Suprapubic skin (tissue), 4 donors: ENCODE data around the gene PLAC9. TPM values are rescaled to one million over a fixed set of nuclear protein-coding genes. Genes with fewer than 3 reads are reported as not detected.
A peak's percentile ranks its signal among the peaks of the same experiment; 100 is the strongest.
"Not testable (repeated sequence)": the region's sequence is repeated elsewhere in the genome, so short reads cannot be mapped to it uniquely, and the experiment has no call there.

Experiments
- DNase-seq, 2 donors: peaks; one replicate each; pipeline ENCODE4 v3.0.0-alpha.2; 2019; ENCODE audit warnings: low spot score in 2 of 2
- H3K27ac ChIP-seq: fragments of 200-600 bp; sonication (generic); one replicate; pipeline ENCODE4 v1.5.1; 2019
- H3K27me3 ChIP-seq: fragments of 200-600 bp; sonication (generic); one replicate; pipeline ENCODE4 v1.5.1; 2019
- H3K36me3 ChIP-seq: fragments of 200-600 bp; sonication (generic); one replicate; pipeline ENCODE4 v1.5.1; 2019
- H3K4me1 ChIP-seq: fragments of 200-600 bp; sonication (generic); one replicate; pipeline ENCODE4 v1.5.1; 2019
- H3K4me3 ChIP-seq: fragments of 200-600 bp; sonication (generic); one replicate; pipeline ENCODE4 v1.5.1; 2019; ENCODE audit warnings: mild to moderate bottlenecking
- H3K9me3 ChIP-seq: fragments of 200-600 bp; sonication (generic); one replicate; pipeline ENCODE4 v1.5.1; 2019
- EP300 ChIP-seq: sonication (generic); formaldehyde crosslinking; IDR thresholded peaks from one replicate; pipeline ENCODE4 v1.6.1; 2017; ENCODE audit warnings: antibody characterized with exemption
- POLR2A ChIP-seq, 2 donors: fragments of 450-650 bp; IDR thresholded peaks; one replicate each; pipeline ENCODE4 v1.6.1; 2017; ENCODE audit warnings: antibody characterized with exemption in 2 of 2, mild to moderate bottlenecking in 2 of 2, moderate library complexity in 2 of 2
- POLR2AphosphoS5 ChIP-seq, 3 donors: sonication (generic); formaldehyde crosslinking; IDR thresholded peaks; one replicate each; pipeline ENCODE4 v1.6.1; 2017; ENCODE audit warnings: antibody characterized with exemption in 3 of 3
- WGBS: methylation state at CpG from one replicate; pipeline ENCODE4 v1.1.5; 2018; 5-methylcytosine and 5-hydroxymethylcytosine counted together
- total RNA-seq, 4 donors: library from RNA; depleted of rRNA; stranded (reverse); fragments of >200 nt; gene quantifications; one replicate each; pipeline ENCODE4 v1.1.0, GENCODE V29; 2016
- TF ChIP-seq, protein P1 (sequence below), 2 donors: fragments of 200-600 bp in 1 of 2; fragments of 450-650 bp in 1 of 2; sonication (generic) in 1 of 2; IDR thresholded peaks; one replicate each; pipeline ENCODE4 v1.5.1; 2016 to 2019; ENCODE audit warnings: antibody characterized with exemption in 2 of 2, mild to moderate bottlenecking in 1 of 2, moderate library complexity in 1 of 2

PLAC9 gene
- total RNA-seq, 4 donors from 2014 or later, result 5.6 to 18.5 (median 9.2) TPM

GRCh38 chr10:80144067-80144695 lies 11.7 kb downstream of the PLAC9 start:
- WGBS, result 48% methylated on average over 7 of the region's 28 CpGs
- Histone ChIP-seq H3K9me3 (no peaks in the 10 kb centered on the region), H3K4me3 (peak overlapping the region; percentile 29), H3K27ac (peak overlapping the region; percentile 52), H3K36me3 (peaks cover 4% of the 10 kb centered on the region), H3K27me3 (no peaks in the 10 kb centered on the region), H3K4me1 (peaks cover 26% of the 10 kb centered on the region)
- DNase-seq, result peak in 1 of 2 donors; percentile 77
- TF ChIP-seq POLR2AphosphoS5 (IDR thresholded peaks at IDR 0.05), result no peak
- no peak for TF ChIP-seq POLR2A (IDR thresholded peaks at IDR 0.05)
- TF ChIP-seq EP300, result no peak

DNA sequence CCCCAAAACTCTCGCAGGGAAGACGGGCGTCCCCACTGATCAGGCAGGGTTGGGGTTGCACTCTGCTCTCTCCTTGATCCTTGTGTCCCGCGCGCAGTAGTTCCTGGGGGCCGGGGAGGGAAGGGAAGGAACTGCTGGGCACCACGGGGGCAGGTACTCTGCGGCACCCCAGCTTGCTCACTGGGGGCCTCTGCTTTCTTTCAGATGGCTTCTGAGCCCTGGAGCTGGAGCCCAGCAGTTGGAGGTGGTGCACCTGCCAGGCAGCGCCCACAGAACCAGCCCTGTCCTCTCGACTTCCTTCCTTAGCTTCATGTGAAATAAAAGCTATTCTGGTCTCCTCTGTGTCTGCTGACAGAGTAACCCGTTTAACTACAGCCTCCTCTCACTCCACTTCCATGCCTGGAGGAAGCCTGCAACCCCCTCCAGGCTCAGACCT lies 12.2 kb downstream of the PLAC9 start:
- Histone ChIP-seq H3K36me3 (peaks cover 6% of the 10 kb centered on the region), H3K9me3 (no peaks in the 10 kb centered on the region), H3K27ac (peak overlapping the region; percentile 52), H3K4me3 (peak overlapping the region; percentile 29), H3K27me3 (no peaks in the 10 kb centered on the region), H3K4me1 (peaks cover 26% of the 10 kb centered on the region)
- no peak for TF ChIP-seq POLR2AphosphoS5 (IDR thresholded peaks at IDR 0.05)
- TF ChIP-seq POLR2A (IDR thresholded peaks at IDR 0.05), result no peak
- TF ChIP-seq, protein P1, sequence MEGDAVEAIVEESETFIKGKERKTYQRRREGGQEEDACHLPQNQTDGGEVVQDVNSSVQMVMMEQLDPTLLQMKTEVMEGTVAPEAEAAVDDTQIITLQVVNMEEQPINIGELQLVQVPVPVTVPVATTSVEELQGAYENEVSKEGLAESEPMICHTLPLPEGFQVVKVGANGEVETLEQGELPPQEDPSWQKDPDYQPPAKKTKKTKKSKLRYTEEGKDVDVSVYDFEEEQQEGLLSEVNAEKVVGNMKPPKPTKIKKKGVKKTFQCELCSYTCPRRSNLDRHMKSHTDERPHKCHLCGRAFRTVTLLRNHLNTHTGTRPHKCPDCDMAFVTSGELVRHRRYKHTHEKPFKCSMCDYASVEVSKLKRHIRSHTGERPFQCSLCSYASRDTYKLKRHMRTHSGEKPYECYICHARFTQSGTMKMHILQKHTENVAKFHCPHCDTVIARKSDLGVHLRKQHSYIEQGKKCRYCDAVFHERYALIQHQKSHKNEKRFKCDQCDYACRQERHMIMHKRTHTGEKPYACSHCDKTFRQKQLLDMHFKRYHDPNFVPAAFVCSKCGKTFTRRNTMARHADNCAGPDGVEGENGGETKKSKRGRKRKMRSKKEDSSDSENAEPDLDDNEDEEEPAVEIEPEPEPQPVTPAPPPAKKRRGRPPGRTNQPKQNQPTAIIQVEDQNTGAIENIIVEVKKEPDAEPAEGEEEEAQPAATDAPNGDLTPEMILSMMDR (IDR thresholded peaks at IDR 0.05), result no peak
- DNase-seq, result peak in 1 of 2 donors; percentile 58
- 13% methylated on average over 12 of the region's 12 CpGs for WGBS

DNA sequence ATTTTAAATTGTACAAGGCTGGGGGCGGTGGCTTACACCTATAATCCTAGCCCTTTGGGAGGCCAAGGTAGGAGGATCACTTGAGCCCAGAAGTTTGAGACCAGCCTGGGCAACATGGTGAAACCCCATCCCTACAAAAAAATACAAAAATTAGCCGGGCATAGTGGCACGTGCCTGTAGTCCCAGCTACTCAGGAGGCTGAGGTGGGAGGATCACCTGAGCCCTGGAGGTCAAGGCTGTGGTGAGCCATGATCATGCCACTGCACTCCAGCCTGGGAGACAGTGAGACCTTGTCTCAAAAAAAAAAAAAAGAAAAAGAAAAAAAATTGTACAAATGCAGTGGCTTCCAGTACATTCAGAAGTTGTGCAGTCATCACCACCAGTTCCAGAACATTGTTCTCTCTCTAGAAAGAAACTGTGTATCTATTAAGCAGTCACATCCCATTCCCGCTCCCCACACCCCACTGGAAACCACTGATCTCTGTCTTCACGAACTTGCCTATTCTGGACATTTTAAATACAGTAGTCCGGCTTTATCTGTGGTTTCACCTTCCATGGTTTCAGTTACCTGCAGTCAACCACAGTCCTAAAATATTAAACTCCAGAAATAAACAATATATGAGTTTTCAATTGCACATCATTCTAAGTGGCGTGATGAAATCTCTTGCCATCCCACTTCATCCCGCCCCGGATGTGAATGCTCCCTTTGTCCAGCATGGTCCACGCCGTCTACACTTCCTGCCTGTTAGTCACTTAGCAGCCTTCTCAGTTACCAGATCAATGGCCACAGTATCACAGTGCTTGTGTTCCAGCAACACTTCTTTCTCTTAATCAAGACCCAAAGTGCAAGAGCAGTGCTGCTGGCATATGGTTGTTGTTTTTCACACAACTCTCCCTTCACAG lies 13.1 kb downstream of the PLAC9 start:
- DNase-seq, result peak in 1 of 2 donors; percentile 82
- H3K9me3 ChIP-seq, H3K27me3 ChIP-seq, H3K4me3 ChIP-seq: not testable (repeated sequence)
- WGBS, result 56% methylated on average over 11 of the region's 11 CpGs
- peaks cover 26% of the 10 kb centered on the region for H3K4me1 ChIP-seq
- peak overlapping the region; percentile 52 for H3K27ac ChIP-seq
- peaks cover 14% of the 10 kb centered on the region for H3K36me3 ChIP-seq

- TF ChIP-seq POLR2AphosphoS5 (IDR thresholded peaks at IDR 0.05), result no peak
- TF ChIP-seq, protein P1 (IDR thresholded peaks at IDR 0.05), result no peak
- TF ChIP-seq POLR2A (IDR thresholded peaks at IDR 0.05), result no peak
- no peak for TF ChIP-seq EP300
- peaks cover 16% of the 10 kb centered on the region for H3K36me3 ChIP-seq
- H3K27me3 ChIP-seq, result no peaks in the 10 kb centered on the region
- H3K27ac ChIP-seq, result no peak overlapping the region
- DNase-seq, result no peak
- WGBS, result 72% methylated on average over 3 of the region's 3 CpGs
- no peak overlapping the region for H3K4me3 ChIP-seq
- no peaks in the 10 kb centered on the region for H3K9me3 ChIP-seq
- H3K4me1 ChIP-seq, result peaks cover 24% of the 10 kb centered on the region
Measured at GRCh38 chr10:80146918-80147317, 14.4 kb downstream of the PLAC9 start.

GRCh38 chr10:80148166-80148805 lies 15.8 kb downstream of the PLAC9 start:
- peak in 1 of 2 donors; percentile 55 for DNase-seq
- no peak overlapping the region for H3K27ac ChIP-seq
- H3K9me3 ChIP-seq, result no peaks in the 10 kb centered on the region

More at GRCh38 chr10:80148166-80148805, 15.8 kb downstream of the PLAC9 start:
- peaks cover 24% of the 10 kb centered on the region for H3K36me3 ChIP-seq
- H3K4me3 ChIP-seq, result no peak overlapping the region
- WGBS, result 82% methylated on average over 3 of the region's 5 CpGs
- peaks cover 22% of the 10 kb centered on the region for H3K4me1 ChIP-seq
- no peaks in the 10 kb centered on the region for H3K27me3 ChIP-seq
- no peak for TF ChIP-seq EP300
- no peak for TF ChIP-seq POLR2AphosphoS5 (IDR thresholded peaks at IDR 0.05)
- TF ChIP-seq, protein P1 (IDR thresholded peaks at IDR 0.05), result no peak
